Activated CD4-positive, alpha-beta T cell treated with anti-CD3 and anti-CD28 coated beads, Interleukin-2, amount 50 U/mL, for 24 hours (primary cell): ENCODE measurements around the gene SPATA2.

Experiments
- DNase-seq, 2 donors: peaks; one replicate each; pipeline ENCODE4 v3.0.0-alpha.2; 2020; ENCODE audit warnings: low read depth in 1 of 2, low spot score in 1 of 2

SPATA2 gene

DNA sequence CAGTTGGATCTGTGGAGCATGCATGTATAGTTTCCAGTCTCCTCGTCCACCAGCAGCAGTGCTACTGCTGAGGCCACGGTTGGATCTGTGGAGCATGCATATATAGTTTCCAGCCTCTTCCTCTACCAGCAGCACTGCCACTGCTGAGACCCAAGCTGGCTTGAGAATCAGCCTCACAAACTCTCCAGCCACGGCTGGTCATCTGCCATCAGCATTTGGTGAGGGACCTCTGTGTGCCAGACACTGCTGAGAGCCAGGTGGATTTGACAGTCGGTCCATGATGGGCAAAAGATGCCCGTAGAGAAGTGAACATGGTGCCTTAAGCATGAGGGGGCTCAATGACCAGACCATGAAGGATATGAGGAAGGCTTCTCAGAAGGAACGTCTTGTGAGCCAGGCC lies 56.3 kb downstream of the SPATA2 start:
- DNase-seq, result no peak

DNA sequence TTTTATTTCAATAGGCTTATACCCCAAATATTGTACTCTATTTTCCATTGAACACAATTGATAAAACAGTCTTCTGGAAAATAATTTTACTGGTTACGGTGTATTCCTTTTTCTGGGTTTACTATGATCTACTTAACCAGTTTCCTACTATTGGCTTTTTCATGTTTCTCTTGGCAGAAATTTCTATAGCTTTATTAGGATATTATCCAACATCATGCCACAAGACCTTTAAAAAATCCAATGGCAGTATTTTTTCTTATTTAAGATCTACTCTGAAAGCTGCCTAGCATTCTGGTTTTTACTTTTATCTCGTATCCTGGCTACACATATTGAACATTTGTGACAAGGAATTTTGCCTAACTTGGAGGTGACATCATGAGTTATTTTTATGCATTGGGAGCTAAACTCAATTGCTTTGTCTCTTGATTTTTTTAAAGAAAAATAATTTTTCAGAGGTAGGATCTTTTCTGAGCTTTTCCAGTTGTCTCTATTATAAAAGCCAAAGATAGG lies 57.2 kb downstream of the SPATA2 start:
- no peak for DNase-seq

DNA sequence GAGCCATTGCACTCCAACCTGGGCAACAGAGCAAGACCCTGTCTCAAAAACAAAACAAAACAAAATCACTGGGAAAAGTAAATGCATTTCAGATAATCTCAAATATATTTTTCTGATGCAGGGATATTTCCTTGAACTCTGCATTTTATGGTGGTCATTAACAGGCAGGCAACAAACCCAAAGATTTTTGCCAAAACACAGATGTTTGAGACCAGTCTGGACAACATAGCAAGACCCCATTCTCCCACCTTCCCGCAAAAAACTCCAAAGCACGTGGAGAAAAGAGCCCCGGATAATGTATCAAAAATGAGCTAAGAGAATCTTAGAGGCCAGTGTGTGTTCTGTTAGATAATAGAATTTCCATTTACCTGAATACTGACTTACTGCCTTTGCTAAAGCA lies 58.4 kb downstream of the SPATA2 start:
- no peak for DNase-seq

DNA sequence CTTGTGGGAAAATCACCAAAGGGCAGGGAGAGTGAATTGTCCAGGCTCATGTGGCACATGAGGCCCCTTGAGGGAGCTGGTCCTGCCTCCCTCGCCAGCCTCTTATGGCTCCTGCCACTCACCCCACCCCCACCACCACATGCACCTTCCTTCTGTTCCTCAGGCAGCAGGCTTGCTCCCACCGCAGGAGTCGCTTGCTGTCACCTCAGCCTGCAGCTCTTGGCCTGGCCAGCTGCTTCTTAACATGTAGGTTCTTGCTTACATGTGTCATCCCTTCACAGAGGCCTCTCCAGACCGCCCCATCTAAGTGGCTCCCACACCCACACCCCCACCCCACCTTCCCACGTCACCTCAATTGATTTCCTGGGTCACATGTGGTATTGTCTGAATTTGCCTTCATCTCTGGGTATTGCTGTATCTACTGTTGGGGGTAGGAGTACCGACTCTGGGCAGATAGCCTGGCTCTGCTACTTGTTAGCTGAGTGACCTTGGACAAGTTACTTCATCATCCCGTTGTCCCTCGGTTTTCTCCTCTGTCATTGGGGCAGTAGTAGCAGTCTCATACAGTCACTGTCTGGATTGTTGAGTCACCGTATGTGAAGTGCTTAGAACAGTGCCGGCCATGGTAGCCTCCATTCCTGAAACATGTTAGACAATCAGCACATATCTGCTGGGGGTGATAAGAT lies 61.0 kb downstream of the SPATA2 start:
- no peak for DNase-seq

DNA sequence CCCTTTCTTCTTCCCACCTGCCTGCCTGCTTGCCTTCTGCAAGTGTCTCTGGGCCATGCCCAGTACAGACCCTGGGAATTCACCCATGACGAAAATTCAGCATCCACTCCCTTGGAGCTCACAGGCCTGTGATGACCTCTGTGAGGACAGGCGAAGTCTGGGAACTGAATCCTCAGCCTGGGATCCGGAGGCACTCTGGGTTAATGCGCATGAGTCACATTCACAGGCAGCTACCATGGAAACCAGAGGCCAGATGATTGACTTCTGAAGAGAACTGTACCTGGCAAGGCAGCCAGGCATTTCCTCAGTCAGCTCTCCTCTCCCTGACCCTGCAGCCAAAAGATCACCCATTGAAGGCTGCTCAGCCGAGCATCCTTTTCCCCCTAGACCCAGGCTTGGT lies 61.7 kb downstream of the SPATA2 start:
- no peak for DNase-seq
